Heart left ventricle (tissue), 13 donors: Measurements from ENCODE around the gene ZNF169.
"Not testable (repeated sequence)": the region's sequence is repeated elsewhere in the genome, so short reads cannot be mapped to it uniquely, and the experiment has no call there.

Experiments
- POLR2A ChIP-seq, 2 donors: fragments of 450-650 bp; IDR thresholded peaks; one replicate each; pipeline ENCODE4 v1.6.1; 2017; ENCODE audit warnings: antibody characterized with exemption in 2 of 2, mild to moderate bottlenecking in 2 of 2, moderate library complexity in 2 of 2
- TF ChIP-seq, protein P1 (sequence below), 12 donors: fragments of 200-600 bp; sonication (generic) in 4 of 12; IDR thresholded peaks; one replicate each; pipeline versions ENCODE4 v1.5.0 to v1.8.0; 2018 to 2022; ENCODE audit warnings: antibody characterized with exemption in 12 of 12, mild to moderate bottlenecking in 5 of 12
- donor health status: ischemic (EF 13 %, LVEDD 7.1; RV severe dilation, severe dysfunction).
- donor health status: DM: no; HTN: yes; CAD: no.
- donor health status: DM: no; HTN: no; CAD: no.
- donor health status: ischemic (EF 25% LVEDD 6.9; RV normal size, moderate dysfunction).
- donor health status: ischemic (EF 25% LVEDD 5.7; RV mildly dilated, moderate dysfunction).
- donor health status: ischemic (EF 35%, LVEDD 5.7; RV mildly dilated, moderate dysfunction).
- donor health status: nonischemic (EF 11% LVEDD 7.7; RV severe dilation, severe dysfunction).
- donor health status: DM: yes; HTN: yes; CAD: no.
- donor health status: PGD.
- donor health status: ischemic (EF 29% LVEDD 5.4; RV normal size, mild dysfunction).
- donor health status: nonischemic (EF 23%, LVEDD 6.1; RV moderate dilation, normal function).

DNA sequence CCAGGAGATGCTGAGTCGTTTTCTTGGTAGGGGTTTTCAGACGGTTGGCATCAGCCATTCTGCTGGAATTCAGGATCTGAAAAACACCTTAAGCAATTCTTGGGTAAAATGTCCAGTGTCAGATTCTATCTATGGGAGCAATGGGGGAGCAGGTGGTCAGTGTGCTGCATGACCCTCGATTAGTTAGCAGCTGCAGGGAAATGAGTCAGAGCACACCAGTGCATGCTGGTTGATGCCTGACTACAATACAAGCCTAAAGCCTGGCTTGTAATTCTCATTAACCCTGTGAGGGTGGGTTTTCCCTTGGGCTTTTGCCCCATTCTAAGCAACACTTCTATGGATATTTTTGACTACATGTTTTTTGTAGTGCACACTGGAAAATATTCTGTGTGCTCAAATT, 89.7 kb downstream of the ZNF169 start:
- TF ChIP-seq, protein P1, sequence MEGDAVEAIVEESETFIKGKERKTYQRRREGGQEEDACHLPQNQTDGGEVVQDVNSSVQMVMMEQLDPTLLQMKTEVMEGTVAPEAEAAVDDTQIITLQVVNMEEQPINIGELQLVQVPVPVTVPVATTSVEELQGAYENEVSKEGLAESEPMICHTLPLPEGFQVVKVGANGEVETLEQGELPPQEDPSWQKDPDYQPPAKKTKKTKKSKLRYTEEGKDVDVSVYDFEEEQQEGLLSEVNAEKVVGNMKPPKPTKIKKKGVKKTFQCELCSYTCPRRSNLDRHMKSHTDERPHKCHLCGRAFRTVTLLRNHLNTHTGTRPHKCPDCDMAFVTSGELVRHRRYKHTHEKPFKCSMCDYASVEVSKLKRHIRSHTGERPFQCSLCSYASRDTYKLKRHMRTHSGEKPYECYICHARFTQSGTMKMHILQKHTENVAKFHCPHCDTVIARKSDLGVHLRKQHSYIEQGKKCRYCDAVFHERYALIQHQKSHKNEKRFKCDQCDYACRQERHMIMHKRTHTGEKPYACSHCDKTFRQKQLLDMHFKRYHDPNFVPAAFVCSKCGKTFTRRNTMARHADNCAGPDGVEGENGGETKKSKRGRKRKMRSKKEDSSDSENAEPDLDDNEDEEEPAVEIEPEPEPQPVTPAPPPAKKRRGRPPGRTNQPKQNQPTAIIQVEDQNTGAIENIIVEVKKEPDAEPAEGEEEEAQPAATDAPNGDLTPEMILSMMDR (IDR thresholded peaks at IDR 0.05), result not testable (repeated sequence)
- not testable (repeated sequence) for TF ChIP-seq POLR2A (IDR thresholded peaks at IDR 0.05)
